CD4-positive, alpha-beta T cell treated with Interleukin-10 for 1 hour (primary cell): ENCODE results near the gene EDEM1.
A peak's percentile ranks its signal among the peaks of the same experiment; 100 is the strongest.
"Not testable (repeated sequence)": the region's sequence is repeated elsewhere in the genome, so short reads cannot be mapped to it uniquely, and the experiment has no call there.

Source experiments
- DNase-seq: peaks from one replicate; pipeline ENCODE4 v3.0.0-alpha.2; 2020

EDEM1 gene

DNA sequence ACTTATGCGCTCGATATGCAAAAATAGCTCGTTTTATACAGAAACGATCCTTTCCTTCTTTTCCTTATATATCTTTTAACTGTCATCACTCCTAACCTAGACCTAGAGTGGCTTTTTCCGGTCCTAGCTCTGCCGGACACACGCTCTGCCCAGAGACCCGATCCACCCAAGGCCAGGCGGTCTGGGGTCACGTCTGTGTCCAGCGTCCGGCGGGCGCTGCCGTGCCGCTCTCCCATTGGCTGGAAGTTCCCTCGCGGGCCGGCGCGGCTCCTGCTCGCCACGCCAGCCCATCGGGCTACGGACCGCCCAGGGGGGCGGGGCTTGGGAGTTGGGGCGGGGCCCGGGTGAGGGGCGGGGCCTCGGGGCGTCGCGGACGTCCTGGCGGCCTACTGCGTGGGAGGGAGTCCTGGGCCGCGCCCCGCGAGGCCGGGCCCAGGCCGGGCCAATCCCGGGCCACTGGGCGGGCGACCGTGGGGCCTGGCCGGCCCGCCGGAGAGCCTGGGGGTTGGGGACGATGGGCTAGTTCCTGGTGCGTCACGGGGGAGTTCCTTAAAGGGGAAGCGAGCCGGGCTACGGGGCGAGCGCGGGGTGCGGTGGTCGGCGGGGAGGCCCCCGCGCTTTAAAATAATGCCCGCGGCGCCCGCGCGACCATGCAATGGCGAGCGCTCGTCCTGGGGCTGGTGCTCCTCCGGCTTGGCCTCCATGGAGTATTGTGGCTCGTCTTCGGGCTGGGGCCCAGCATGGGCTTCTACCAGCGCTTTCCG lies at the start of gene EDEM1:
TSS of gene EDEM1 (plus strand) at position 552 of the 764 bp plus-strand sequence. CDS start at position 651, 99 bp downstream.
- DNase-seq, result peak; percentile 97

GRCh38 chr3:5138214-5138981 lies 49.1 kb upstream of the EDEM1 start:
- DNase-seq, result no peak

DNA sequence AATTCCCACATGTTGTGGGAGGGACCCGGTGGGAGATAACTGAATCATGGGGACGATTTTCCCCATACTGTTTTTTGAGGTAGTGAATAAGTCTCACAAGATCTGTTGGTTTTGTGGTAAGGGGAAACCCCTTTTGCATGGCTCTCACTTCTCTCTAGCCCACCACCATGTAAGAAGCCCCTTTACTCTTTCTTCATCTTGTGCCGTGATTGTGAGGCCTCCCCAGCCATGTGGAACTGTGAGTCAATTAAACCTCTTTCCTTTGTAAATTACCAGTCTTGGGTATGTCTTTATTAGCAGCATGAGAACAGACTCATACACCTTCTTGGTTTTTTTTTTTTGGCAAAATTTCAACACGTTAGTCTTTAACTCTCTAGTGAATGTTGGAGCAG lies 47.3 kb upstream of the EDEM1 start:
- no peak for DNase-seq

- no peak for DNase-seq
These were observed 46.7 kb upstream of the EDEM1 start for GRCh38 chr3:5140839-5141238.

GRCh38 chr3:5141760-5142159 lies 45.7 kb upstream of the EDEM1 start:
- no peak for DNase-seq

DNA sequence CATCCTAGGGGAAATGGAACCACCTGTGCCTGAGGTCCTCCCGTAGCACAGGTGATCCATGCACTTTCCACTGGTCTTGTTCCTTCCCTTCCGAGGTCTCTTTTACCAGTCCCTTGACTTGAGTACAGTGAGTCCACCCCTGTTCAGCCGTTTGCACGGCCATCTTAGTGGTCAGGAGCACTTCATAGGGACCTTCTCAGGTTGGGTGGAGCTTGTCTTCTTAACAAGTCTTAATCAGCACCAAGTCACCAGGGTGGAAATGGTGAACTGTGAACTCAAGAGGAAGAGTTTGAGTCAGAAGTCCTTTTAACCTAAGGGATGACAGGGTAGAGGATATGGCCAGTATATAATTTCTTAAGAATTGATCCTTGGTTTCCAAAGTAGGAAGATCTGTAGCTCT lies 44.0 kb upstream of the EDEM1 start:
- DNase-seq, result no peak

DNA sequence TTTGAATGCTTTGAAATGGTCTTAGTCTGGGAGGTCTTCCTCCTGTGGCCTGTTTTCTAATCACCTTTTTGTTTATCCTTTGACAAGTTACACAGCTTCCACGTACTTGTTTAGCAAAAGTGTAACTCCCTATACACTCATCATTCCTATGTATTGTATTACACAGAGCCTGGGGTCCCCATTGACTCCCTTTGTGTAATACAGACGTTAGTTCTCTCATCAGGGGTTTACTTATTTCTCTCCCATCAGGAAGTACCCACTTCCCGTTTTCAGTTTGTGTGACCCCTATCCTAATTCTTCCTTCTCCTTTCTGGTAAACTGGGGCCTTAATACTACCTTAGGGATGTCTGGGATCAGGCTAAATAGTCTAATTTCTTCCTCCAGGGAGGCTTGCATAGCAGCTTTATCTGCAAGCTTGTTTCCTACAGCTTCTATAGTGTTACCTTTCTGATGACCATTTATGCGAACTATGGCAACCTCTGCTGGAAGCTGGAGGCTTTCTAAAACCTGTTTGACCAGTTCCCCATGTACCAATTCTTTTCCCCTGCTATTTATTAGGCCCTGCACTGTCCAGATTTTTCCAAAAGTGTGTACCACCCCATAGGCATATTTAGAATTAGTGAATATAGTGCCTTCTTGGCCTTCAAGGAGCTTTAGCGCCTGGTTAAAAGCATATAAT lies 43.1 kb upstream of the EDEM1 start:
- DNase-seq, result no peak

DNA sequence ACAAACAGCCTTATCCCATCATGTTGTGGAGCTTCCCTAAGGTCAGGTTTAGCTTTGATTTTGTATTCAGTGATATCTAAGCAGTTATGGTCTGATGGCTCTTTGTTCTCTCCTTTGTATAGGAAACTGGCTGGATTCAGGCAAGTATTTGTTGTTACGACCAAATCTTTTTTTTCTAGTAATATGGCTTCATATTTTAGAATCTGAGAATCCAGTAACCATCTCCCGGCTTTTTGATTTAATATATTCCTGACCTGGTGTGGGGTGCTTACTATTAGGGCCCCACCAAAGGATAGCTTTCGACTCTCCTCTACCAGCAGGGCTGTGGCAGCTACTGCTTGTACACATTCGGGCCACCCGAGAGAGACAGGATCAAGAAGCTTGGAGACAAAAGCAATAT lies 42.4 kb upstream of the EDEM1 start:
- DNase-seq, result no peak

GRCh38 chr3:5147152-5147551 lies 40.4 kb upstream of the EDEM1 start:
- DNase-seq, result not testable (repeated sequence)

DNA sequence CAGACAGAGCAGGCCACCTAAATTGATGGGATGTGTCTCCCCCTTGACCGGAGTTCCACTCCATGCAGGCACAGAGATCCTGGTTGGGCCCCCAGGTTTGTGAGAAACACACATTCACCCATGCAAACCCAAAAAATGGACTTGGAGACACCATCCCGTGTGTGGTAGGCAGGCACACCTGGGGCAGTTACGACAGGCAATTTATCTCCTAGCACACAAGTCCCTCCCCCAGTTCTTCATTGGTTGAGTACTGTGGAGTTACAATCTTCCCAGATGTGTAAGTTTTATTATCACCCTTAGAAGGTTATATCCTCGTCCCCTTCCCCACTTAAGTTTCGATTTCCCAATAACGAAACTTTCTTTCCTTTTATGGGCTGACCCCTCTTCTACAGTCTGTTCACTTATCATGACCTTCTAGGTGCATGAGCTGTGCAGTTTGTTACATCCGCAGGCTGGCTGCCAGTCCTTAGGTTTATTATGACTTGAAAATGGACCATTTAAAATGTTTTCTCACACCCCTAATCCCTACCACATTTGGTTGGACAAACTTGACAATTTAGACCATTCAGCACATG lies 38.1 kb upstream of the EDEM1 start:
- no peak for DNase-seq

- no peak for DNase-seq
These were observed 35.9 kb upstream of the EDEM1 start for GRCh38 chr3:5151586-5151985.

DNA sequence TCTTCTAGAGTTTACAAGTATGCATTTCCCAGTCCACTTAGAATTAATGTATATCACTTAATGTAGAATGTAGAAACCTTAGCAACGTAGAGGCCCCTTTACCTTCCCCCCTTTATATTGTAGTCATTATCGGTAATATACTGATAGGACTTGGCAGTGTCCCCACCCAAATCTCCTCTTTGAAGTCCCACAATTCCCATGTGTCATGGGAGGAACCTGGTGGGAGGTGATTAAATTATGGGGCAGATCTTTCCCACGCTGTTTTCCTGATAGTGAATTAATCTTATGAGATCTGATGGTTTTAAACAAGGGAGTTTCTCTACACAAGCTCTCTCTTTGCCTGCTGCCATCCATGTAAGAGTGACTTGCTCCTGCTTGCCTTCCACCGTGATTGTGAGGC lies 34.4 kb upstream of the EDEM1 start:
- no peak for DNase-seq

GRCh38 chr3:5155241-5155640 lies 32.3 kb upstream of the EDEM1 start:
- no peak for DNase-seq

- no peak for DNase-seq
These were observed 27.2 kb upstream of the EDEM1 start for GRCh38 chr3:5160321-5160720.

- no peak for DNase-seq
These were observed 26.3 kb upstream of the EDEM1 start for GRCh38 chr3:5160940-5161858.

DNA sequence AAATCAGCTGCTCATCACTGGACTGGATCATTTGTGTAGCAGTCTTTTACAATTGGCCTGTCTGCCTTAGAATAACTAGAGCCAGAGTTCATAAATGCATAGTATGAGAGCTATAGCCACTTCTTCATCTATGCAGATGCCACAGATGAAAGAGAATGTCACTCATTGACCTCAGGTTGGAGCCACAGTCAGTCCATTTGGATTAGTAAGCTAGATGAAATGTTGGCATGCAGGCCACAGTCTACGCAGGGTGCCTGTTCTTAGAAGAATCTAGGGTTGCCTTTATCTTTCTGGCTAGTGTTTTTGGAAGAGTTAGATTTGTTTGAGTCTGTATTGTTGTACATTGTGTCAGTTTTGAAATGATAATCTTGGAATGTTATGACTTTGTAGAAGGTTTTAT lies 25.4 kb upstream of the EDEM1 start:
- DNase-seq, result no peak

DNA sequence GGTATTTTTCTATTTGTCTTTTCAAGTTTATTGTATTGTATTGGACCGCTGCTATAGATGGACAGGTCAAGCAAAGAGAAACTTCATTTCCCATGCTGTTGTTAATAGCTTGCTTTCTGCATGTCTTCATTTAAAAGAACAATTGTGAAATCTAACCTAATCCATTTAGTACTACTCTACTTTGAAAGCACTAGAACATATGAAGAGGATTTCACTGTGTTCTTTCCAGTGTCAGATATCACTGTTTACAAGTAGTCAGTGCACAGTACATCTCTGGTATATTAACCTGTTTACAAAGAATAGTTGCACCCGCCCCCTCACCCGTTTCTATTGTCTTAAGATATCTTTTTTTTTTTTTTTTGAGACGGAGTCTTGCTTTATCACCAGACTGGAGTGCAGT lies 21.8 kb upstream of the EDEM1 start:
- no peak for DNase-seq

DNA sequence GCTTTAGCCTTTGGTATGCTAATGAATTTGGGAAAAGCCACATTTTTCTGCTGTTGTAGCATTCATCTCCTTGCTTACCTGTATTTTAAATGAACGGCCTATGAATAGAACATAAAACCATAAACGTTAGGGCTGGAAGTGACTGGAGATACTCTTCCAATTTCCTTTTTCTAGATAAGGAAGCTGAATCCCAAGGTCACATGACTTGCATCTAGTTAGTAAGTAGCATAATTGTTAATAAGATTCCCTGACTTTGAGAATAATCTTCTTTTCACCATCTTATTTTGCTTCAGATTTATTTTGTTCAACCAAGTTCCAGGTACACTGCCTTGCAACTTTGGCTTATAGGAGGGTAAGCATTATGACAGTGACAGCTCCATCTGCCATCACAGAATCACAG lies 20.7 kb upstream of the EDEM1 start:
- DNase-seq, result no peak

GRCh38 chr3:5168110-5168509 lies 19.4 kb upstream of the EDEM1 start:
- no peak for DNase-seq

GRCh38 chr3:5169807-5170206 lies 17.7 kb upstream of the EDEM1 start:
- no peak for DNase-seq

- DNase-seq, result no peak
These were observed 16.5 kb upstream of the EDEM1 start for GRCh38 chr3:5170975-5171374.

DNA sequence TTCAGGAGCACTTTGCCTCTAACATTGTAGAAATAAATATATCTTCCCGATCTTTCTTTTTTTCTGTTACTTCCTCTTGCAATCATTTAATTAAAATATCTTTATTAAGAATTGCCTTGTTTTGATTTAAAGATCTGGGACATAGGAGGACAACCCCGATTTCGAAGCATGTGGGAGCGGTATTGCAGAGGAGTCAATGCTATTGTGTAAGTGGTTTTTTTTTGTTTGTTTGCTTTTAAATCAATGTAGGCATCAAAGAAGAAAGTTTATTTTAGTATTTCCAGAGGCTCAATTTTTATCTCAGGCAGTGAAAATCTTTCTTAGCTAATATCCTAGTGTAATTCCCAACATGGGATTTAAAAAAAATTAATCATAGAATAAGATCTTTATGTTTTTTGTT lies 15.5 kb upstream of the EDEM1 start:
- no peak for DNase-seq
